ENCODE results near the gene KIR2DL3.
"Not testable (repeated sequence)": the region's sequence is repeated elsewhere in the genome, so short reads cannot be mapped to it uniquely, and the experiment has no call there.

- TF ChIP-seq CTCF, POLR2A (IDR thresholded peaks at IDR 0.05): not testable (repeated sequence)
Measured at GRCh38 chr19:54766464-54766863, 28.2 kb downstream of the KIR2DL3 start.
